Globus pallidus (tissue), 1 donor: ENCODE data around the gene MPEG1.

Experiments
- DNase-seq: peaks from one replicate; pipeline ENCODE4 v3.0.0-alpha.2; 2015; ENCODE audit warnings: low spot score

MPEG1 gene

DNA sequence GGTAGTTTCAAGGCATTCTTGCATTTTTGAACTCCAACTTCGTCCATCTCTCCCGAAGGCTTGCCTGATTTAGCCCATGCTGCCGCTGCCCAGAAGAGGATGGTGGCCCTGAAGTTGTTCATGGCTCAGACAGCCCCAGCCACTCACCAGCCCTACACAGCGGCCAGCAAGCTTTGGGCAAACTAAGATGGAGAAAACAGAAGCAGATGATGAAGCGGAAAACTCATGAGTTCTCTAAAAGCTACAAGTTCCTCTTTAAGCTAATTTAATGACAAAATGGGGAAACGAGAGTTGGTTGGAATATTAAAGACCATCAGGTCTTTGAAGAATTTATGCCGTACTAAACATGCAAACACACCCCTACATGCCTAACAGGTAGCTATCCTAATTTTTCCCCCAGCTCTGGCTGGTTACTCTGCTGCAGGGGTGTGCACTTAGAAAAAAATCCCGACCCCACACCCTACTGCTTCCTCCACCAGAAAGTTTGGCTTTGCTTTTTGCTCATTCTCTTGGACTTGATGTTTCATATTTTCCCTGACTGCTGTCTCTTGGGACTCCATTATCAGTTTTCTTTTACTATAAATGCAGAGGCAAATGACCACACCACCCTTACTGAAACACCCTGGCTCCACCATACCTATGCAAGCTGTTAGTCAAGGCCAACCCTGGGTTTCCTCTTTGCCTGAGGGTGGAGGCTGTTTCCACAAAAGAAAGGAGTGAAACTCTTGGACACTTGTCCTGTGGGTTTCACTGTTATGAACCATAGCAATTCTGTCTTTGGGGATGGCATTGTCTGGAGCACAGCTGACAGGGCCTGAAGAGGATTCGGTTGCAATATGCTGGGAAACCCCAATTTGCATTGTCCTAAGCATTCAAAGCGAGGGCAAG, at the start of gene MPEG1:
Gene MPEG1, minus strand, starts transcription at position 184 of the 888 bp plus-strand sequence. Its CDS starts 62 bp downstream, at position 122.
- DNase-seq = peak; percentile 50

DNA sequence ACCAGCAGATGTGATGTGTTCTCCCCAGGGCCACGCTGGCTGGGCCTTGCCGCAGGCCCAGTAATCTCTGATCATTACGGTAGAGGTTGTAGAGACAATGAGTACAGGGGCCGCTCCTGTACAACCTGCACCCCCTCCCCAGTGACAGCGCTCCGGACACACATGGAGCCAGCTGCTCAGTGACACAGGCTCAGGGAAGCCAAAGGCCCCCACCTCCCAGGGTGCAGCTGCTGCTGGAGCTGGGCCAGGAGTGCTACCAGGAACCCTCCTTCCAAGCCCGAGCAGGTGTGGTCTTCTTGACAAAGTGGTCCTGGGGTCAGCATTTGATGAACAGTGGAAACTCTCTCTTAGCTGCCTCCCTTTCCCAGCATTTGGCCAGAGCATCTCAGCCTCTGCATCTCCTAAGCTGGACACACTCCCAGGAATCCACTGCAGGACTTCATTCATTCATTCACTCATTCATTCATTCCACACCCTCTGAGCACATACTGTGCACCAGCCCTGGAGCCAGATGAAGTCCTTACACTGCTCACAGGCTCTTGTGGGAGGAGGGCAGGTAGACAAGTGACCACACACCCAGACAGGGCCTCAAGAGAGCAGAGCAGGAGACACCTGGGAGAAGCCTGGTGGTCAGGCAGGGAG, 49.6 kb upstream of the MPEG1 start:
- DNase-seq = no peak

GRCh38 chr11:59261150-59261549, 48.4 kb upstream of the MPEG1 start:
- no peak for DNase-seq

DNA sequence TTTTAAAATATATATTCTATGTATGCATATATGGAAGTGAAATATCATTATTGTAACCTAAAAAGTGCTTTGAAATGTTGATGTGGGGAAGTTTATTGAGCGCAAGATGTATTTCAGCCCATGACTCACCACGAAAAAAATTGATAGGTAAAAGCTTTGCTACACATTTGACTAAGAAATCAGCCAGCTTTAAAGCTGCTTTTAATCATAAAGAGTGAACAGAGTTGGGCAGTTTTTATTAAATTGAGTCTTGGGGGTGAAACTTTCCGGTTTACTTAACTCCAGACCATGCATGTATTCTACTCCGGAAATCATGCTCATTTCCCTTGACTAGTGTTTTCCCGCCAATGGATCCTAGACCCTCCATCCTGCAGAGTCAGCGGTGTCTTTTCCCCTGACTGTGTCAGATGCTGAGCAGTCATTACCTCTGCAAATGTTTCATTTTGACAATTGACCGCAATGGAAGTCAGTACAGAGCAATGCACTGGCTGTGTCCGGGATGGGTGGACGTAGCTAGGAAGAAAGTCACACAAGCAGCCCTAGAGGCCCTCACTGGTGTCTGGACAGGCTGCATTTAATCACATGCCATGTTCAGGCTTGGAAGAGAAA, 47.2 kb upstream of the MPEG1 start:
- DNase-seq = no peak

DNA sequence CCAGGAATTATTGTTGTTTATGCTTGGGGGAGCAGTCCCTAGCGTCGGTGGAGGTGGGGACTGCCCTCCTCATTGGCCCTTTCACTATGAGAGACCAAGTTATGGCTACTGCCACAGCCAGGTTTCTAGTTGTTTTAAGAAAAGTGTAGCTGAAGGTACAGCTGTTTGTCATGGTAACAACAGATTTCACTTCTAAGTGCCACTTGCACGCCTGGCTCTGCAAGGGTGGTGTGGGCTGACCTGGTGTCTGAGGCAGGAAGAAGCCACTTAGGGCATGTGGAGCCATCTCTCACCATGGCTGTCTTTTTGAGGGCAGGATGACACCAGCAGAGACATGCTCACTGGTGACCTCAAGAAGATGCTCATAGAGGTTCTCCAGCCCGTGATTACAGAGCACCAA, 46.3 kb upstream of the MPEG1 start:
- no peak for DNase-seq

DNA sequence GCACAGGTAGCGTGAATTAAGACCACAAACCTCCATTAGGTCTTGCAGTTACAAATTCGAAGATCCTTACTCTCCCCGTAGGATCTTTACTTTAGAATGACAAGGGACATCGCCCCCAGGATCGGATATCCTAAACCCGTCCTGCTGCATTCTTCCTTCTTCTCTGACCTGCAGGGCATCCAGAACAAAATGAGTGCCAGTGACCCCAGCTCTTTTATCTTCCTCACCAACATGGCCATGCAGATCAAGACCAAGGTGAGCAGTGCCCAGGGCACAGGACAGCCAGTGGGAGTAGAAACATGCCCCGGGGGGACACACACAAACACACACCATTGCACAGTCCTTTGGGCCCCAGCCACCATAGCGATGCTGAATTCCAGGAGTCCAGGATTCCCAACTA, 42.6 kb upstream of the MPEG1 start:
- DNase-seq = no peak

DNA sequence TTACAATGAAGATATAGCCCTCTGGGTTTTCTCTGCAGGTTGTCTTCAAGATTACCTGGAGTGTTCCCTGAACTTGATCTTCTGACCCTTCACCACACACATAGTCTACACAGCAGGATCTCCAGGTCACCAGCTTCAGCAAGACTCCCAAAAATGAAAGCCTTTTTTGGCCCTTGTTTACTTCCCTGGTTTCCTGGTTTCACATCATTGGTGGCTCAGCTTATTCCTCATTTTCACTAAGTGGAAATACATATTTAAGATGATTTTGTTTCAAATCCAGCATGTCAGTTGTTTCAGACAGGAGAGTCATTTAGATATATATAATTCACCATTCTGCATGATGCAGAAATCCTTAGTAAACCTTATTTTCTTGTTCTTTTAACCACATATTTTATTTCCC, 41.6 kb upstream of the MPEG1 start:
- DNase-seq = no peak

GRCh38 chr11:59253001-59253400, 40.3 kb upstream of the MPEG1 start:
- no peak for DNase-seq

GRCh38 chr11:59249535-59249934, 36.8 kb upstream of the MPEG1 start:
- DNase-seq = no peak

DNA sequence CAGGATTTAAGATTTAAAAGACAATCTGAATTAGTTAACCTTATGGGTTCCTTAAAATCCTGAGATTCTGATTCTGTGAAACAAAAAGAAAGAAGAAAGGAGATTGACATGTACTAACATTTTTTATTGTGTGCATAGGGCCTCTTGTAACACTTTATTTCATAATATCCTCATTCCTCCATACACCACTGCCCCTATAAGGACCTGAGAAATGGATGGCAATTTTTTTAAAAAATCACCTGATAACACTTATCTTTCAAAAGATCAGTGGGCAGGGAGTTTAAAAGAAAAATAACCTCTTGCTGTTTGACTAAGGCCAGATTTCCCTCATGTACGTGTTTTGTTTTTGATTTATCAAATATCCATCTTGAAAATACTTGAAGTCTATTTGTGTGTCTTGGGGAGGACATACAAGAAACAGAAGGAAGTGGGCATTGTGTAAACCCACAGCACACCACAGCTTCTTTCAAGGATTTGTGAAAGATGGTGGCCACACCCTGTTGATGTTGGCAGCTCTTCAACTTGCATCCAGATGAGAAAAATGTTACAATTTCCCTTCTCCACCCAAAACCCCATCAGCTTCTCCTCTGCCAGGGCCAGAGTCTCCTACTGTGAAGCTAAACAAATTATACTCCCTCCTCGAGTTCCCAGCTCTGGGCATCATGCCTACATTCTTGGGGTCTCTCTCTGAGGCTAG, 35.0 kb upstream of the MPEG1 start:
- DNase-seq = no peak

DNA sequence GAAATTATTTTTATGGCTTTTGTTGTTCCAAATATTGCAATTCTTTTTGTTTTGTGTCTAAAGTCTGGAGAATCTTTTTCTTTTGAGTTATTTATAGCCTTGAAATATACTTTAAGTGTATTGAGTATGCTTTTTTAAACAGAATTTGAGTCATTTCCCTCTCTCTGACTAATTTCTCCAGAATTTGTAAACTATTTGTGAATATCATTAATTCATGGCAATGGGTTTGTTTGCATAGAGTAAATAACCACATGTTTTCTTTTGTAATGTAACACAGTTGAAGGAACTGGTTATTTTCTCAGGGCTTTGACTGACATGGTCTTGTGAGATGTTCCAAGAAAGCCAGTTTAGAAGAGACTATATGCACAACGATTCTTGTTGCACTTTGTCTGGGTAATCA, 30.9 kb upstream of the MPEG1 start:
- no peak for DNase-seq

GRCh38 chr11:59240322-59240721, 27.6 kb upstream of the MPEG1 start:
- no peak for DNase-seq

DNA sequence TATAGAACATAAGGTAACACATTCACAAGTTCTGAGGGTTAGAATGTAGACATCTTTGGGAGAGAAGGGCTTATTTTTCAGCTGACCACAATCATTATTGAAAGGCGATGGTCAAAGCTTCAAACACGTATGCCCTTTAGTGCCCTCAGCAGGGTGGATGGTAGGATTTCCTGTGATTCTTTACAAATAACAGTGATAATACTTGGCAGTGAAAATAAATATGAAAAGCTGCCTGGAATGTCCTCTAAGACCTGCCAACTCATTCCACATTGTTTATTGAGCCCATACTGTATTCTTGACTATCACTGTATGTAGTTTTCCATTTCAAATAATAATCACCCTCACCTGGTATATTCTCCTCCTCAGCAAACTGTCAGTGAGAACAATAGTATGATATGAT, 13.7 kb upstream of the MPEG1 start:
- DNase-seq = no peak

- DNase-seq = no peak
Observed at GRCh38 chr11:59225017-59225416, 12.3 kb upstream of the MPEG1 start.

DNA sequence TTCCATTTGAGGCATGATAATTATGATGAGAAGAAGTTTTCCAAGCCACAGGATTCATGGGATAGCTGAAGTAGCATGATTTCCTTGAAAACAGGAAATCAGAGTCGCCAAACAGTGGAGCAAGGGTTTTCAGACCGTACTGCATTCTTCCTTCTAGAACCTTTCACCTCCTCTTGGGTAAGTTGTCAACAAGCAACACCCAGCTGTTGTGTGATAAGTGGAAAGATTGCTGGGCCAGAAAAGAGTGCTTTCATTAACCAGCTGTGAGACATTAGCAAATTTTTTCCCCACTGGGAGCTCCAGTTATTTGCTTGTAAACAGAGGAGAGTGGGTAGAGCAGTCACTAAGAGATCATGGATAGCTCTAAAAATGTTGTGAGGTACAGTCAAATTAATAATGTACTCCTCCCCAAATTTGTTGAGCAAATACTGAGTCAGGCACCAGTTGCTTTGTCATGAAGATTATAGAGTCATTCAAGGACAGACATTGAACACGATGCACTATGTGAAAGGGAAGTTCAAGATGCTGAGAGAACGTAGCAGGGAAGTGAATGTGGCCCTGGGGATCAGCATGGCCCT, 11.7 kb upstream of the MPEG1 start:
- DNase-seq = no peak

DNA sequence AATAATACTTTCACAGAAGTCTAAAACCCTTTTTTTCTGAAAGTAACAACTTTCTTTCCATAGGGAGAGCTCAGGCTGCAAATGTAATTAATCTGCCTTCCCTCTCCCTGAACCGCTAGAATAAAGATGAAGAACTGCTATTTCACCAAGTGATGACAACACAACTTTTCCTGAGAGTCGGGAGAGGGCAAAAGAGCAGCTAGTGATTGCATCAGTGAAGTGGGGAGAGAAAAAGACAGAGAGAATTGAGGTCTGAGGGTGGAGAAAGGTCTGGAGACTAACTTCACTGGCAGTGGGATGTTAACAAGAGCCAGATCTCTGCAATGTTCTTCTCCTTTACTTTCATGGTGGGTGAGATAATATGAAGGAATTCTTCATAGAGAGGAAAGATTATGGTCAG, 10.9 kb upstream of the MPEG1 start:
- no peak for DNase-seq

GRCh38 chr11:59223177-59223576, 10.4 kb upstream of the MPEG1 start:
- DNase-seq = no peak

- no peak for DNase-seq
Observed at GRCh38 chr11:59222464-59223060, 9.8 kb upstream of the MPEG1 start.

DNA sequence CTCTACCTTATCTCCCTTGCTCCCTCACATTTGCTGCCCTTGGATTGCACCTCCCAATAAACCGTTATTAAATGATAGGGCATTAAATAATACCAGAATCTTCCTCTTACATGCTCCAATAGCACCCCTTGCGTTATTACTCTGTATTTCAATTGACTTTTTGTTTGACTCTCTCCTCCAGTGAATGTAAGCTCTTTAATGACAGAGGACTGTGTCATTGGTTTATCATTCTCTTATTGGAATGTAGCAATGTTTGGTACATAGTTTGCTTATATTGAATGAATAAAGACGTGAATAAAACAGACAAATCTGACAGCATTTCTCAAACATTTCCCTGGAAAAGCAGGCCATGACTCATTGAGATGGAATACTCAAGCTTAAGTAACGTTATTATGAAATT, 8.7 kb upstream of the MPEG1 start:
- DNase-seq = no peak

- DNase-seq = no peak
Observed at GRCh38 chr11:59219836-59220235, 7.1 kb upstream of the MPEG1 start.

DNA sequence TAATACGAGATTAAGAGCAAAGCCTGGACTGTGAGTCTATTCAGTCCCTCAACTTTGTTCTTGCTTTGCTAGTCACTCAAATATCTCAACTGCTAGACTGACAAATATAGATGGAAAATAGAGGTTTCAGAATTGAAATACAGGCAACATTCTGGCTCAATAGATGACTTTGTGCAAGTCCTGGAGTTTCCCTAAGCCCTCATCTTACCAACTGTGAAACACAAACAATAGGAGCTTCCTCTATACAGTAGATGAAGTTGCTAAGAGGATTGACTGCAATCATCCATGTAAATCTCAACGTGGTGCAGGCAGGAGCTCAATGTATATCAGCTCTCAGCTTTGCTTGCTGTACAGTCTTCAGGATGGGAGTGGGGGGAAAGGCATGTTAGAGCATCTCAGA, 6.2 kb upstream of the MPEG1 start:
- DNase-seq = no peak

DNA sequence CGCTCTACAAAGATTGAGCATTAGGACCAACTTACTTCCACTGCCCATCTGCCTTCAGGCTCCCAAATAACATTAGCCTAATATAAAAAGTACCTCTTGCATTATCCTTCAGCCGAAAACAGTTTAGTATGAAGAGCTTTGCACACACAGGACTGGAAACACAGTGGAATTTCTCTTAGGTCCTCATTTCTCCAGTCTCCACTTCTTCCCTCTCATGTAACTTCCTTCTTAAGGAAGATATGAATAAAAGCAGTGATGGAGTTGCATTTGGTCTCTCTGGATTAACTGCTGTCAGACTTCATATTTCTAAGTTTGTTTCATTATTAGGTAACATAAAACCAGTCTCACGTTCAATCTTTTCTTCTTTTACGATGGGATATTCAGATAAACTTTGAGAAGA, 5.6 kb upstream of the MPEG1 start:
- DNase-seq = no peak
